COLO668 (cell line): ENCODE measurements around the gene SULT4A1.

ENCODE experiments used
- DNase-seq: peaks from one replicate; lab custom pipeline; 2025; ENCODE audit not compliant: unreplicated experiment; lab: John Stamatoyannopoulos, UW

Gene SULT4A1

DNA sequence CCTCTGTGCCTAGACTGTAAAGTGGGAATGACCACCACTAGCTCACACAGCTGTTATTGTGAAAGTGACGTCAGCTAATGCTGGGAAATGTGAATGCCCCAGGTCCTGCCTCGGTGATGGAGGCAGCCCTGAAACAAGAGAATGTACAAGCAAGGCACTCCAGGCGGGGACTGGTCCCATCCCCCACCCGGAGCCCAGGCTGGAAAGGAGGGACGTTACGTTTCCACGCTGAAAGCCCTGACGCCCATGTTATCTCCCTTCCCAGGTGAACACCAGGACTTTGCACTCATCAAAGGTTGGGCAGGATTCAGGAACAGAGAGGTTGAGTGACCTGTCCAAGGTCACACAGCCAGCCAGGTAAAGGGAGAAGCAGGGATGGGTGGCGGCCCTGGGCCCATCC lies 784 bp downstream of the SULT4A1 start:
- DNase-seq, result peak; percentile 86

DNA sequence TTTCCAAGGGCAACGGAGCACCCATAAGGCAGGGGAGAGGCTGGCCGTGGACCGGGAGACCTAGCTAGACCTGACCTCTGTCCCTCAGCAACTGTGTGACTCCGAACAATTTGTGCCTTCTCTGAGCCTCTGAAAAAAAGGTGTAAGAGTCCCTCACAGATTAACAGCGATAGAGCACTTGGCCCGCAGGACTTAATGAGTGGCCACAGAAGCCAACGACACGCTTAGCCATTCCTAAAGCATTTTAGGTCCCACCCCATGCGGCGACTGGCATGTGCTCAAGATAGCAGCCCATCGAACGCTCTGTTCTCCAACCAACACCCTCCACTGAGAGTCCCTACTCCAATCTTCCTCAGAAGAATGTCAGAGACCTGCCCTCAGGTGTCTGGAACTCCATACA lies 1.5 kb downstream of the SULT4A1 start:
- peak; percentile 28 for DNase-seq

DNA sequence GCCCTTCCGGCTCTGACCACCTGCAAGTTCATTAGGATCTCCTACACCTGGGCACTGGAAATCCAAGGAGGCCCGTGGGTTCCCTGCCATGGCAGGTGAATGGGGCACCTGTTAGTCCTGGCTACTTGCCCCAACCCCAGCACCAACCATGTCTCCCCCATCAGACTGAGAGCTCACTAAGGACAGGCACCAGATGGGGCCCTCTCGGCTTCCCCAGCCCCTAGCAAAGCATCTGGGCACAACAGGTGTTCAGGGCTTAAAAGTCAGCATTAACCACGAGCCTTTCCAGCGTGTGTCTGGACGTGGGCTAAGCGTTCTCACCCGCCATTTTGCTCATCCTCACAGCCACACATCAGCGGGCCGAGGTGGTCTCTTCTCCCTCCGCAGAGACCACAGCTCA lies 2.2 kb downstream of the SULT4A1 start:
- DNase-seq, result peak; percentile 27

DNA sequence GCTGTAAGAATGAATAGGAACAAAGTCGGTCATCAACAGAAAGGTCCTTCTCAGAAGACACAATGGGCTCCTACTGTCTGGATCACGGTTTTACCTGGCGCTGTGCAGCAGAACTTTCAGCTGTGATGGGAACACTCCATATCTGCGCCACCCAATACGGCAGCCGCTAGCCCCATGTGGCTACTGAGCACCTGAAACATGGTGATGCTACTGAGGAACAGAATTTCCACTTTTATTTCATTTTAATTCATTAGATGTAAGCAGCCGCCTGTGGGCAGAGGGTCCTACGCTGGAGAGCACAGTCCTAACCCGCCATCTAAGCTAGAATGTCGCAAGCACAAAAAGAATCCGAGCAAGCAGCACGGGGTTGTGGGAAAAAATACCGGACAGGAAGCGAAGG lies 2.7 kb downstream of the SULT4A1 start:
- no peak for DNase-seq

DNA sequence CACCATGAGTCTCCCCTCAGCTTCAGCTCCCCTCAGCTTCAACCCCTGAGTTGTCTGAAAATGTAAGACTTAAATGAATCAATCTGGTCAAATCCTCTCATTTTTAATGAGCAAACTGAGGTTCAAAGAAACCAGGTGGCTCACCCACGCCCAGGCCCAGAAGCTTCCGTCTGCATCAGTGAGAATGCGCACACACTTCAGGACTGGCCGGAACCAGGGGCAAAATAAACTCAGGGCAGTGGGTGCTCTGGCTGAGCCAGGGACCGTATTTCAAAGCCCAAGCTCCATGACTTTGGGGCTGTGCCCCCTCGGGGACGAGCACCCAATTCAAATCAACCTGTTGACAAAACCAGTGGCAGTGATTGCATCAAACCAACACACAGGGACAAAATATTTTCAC lies 3.1 kb downstream of the SULT4A1 start:
- DNase-seq, result no peak

DNA sequence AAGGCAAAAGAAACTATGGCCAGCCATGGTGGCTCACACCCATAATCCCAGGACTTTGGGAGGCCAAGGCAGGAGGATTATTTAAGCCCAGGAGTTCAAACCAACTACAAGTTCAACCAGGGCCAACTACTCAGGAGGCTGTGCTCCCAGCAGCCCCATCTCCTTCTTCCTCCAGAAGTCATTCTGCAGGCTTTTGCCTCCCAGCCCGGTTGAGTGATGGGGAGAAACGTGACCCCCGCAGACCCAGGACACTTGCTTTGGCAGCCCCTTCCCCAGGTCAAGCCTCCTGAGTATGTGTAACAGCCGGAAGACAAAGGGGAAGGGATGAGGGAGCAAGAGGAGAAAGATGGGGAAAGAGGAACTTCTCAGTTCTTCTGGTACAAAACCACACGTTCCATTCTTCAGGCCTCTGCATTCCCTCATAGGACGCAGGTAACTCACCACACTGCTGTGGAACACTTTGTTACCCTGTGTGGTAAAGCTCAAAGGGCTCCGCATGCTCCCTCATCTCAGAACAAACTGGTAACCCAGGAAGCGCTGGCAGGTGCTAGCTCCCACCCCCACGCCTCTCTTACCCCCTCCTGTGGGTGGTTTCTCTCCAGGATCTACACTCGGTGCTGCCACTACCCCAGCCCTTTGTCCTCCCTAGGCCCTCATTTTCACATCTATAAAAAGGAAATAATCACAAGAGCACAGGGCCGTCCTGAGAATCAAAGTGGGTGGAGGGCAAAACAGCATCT lies 4.0 kb downstream of the SULT4A1 start:
- DNase-seq, result peak; percentile 72

DNA sequence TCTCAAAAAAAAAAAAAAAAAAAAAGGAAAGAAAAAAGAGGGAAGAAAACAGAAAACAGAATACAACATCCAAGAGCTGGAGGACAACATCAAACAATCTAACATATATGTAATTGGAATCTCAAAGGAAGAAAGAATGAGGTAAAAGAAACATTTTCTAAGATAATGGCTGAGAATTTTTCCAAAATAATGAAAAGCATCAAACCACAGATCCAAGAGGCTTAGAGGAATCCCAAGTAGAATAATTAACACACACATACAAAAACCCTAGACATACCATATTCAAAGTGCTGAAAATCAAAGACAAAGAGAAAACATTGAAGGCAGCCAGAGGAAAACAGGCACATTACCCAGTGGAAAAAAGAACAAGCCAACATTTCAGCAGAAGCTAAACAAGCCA lies 4.9 kb downstream of the SULT4A1 start:
- DNase-seq, result no peak

DNA sequence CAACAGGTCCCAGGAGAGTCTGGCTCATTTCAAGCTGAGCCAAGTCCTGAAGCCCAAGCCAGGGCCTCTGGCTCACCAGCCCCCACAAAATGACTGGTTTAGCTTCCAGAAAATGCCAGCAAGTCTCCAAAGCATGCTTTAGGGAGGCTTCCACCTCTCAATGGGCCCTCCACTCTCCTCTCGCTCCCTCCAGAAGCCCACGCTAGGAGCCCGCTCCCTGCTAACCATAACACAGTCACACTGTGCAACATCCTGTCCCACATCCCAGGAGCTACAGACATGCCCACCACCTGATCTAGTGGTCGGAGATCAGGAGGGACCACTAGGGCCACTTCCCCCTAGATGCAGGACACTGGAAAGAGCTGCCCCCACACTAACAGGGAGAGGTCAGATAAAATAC lies 6.9 kb downstream of the SULT4A1 start:
- no peak for DNase-seq

DNA sequence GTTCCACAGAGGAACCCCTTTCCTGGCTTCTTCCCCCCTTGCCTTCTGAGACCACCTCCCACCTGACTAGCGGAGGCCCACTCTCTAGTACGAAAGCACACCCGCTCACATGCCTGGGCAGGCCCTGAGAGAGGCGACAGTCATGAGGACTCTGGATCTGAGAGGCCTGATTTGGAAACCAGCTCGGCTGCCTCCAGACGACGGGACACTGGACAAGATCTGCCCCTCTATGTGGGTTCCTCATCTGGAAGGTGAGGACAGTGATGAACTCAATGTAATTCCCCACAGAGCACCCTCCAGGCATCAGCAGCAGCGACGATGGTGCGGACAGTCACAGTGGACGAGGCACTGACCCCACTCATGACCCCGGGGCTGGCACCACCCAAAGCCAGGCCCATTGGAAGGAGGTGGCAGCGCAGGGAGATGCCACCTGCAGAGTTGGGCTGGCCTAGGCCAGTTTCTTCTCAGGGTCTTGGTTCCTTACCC lies 7.5 kb downstream of the SULT4A1 start:
- DNase-seq, result no peak

DNA sequence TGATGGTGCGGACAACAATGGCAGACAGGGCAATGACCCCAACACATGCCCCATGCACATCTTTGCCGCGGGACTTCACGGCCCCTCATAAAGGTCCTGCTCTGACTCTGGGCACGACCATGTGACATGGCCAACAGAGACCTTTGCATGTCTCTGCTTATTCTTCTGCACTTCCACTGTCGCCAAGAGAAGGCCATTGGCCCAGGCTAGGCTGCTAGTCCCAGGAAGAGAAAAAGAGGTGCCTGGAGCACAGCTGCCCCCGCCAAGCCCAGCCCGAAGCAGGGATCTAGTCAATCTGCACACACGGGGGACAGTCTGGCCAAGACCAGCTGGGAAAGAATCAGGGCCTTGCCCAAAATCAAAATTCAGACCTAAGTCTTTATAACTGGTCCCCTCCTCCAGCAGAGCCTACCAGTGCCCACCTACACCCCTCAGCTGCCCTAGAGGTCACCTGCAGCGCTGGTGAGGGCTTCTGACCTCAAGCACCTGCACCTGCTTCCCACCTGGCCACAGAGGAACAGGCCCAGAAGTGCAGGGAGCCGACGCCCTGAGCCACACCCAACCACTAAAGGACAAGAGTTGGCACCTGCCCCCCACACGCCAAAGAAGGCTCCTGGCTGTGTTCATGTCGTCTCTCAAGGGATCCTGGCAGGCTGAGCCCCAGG lies 8.1 kb downstream of the SULT4A1 start:
- peak; percentile 58 for DNase-seq

DNA sequence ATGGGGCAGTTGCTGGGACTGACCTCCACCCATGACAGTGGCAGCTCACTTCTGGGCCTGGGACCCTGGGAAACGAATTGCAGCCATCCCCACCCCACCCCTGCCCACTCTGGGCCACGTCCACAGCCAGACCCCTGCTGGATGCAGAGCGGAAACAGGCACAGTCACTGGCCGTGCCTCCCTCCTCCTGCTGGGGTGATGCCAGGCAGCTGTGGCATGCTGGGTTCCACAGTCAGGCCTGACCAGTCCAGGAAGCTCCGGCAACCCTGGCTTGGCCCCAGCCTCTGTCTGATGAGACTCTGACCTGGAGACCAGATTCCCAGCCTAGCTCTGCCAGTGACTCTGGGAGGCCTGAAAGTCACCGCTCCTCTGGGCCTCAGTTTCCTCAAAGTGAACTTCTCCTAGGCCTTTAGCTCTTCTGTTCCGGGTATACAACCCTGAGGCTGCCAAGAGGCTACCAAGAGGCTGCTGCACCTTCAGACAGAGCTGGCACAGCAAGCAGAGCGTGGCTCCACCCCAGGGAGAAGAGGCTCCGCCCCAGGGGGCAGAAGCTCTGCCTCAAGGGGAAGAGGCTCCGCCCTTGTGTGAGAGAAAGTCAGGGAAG lies 8.9 kb downstream of the SULT4A1 start:
- peak; percentile 38 for DNase-seq

DNA sequence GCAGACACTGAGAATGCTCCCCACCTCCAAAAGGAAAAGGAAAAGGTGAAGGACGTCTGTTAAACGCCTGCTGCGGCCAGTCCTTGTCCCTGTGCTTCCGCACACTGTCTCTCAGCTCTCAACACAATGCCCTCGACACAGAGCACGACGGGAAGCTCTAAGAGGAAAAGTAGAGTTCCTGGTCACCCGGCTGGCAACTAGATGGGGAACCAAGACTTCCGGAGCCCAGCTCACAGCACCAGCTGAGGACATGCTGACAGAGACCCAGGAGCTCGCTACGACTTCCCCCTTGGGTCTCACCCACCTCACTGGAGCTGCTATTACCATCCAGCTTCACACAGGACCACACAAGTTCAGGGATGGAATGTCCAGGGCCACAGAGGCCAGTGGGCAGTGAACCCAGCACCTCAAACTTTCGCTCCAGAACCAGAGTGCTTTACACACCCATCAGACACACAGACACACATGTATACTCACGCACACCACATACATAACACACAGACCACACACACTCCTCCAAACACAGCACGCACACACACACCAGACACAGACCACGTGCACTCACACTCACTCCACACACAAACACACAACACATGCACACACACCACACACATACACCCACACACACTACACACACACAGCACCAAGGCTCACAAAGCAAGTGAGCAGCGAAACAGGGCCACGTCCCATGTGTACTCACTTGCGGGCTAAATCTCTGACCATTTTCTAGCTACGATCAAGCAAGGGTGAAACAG lies 9.6 kb downstream of the SULT4A1 start:
- no peak for DNase-seq

DNA sequence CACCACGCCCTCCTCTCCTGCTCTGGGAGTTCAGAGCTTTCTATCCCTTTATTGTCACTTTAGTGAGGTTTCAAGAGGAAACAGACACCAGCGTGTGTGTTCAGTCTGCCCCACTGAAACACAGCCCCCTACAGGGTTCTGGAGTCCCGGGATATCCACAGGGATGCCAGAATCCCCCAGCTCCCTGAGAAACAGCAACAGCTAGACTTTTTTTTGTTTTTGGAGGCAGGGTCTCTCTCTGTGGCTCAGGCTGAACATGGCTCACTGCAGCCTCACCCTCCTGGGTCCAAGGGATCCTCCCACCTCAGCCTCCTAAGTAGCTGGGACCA lies 10.4 kb downstream of the SULT4A1 start:
- no peak for DNase-seq

DNA sequence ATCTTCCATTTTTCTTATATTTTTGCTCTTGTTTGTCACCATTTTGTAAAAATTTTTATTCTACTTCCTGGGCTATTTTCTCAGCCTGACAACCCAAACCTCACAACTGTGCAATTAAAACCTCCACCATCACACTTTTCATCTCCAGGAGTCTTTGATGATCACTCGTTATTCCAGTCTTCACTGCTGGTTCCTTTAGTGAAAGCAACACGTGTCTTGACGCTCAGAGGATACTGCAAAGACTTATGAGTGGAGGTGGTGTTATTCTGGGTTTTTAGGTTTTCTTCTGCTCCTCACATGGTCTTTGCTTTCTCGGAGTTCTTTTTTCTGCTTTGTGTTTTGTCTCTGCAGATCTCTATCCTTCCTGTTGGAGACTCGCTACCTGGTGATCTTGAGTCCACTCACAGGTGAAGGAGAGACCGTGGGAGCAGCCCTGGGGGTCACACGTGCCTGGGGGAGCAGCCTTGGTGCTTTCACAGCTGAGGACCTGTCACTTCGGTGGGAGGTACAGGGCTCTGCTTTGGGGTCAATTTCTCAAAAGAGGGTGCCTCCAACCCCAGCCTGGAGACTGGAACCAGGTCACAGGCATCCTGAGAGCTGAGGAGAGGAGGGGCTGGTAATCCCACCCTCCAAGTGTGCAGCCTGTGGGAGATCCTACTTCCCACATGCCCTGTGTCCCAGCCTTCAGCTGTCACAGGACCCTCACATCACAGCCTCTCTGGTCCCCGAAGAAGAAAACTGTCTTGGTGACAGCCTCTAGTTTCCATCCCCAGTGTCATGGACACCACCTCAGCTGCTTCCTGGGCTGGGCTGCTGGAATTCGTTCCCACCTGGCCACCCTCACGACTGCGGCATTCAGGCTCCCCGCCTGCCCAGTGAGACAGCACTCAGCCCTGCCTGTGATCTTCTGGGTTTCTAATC lies 11.0 kb downstream of the SULT4A1 start:
- peak; percentile 31 for DNase-seq

DNA sequence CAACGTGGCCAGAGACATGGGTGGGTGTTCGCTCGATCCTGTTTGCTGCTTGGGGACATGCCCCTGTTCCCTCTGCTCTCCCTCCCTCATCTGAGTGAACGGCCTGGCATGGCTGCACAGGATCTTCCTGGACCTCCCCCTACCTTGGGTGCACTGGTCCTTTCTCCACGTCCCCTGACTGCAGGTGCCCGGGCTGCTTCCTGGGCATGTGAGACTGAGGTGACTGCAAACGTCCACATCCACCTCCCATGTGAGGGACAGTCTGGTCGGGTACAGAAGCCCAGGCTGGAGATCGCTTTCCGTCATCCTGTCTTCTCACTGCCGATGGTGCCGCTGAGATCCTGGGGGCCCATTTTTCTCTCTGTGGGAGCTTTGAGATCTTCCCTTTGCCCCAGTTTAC lies 11.8 kb downstream of the SULT4A1 start:
- peak; percentile 14 for DNase-seq

DNA sequence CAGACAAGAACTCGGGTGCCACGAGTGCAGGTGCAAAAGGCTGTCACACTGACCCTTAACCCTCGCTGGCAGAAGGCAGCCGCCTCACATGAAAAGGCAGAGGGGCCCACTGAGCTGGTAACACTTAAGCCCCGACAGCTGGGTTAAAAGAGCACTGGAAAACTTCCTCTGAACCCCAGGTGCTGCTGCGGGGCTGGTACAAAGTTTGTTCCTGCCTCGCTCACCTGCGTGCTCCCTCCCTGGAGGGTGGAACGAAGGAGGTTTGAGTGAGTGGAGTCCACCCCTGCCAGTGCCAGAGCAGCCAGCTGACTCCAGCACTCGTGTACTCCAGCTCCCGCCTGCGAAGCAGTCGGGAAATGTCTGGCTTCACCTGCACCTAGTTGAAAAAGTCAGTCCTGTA lies 12.6 kb downstream of the SULT4A1 start:
- peak; percentile 66 for DNase-seq

DNA sequence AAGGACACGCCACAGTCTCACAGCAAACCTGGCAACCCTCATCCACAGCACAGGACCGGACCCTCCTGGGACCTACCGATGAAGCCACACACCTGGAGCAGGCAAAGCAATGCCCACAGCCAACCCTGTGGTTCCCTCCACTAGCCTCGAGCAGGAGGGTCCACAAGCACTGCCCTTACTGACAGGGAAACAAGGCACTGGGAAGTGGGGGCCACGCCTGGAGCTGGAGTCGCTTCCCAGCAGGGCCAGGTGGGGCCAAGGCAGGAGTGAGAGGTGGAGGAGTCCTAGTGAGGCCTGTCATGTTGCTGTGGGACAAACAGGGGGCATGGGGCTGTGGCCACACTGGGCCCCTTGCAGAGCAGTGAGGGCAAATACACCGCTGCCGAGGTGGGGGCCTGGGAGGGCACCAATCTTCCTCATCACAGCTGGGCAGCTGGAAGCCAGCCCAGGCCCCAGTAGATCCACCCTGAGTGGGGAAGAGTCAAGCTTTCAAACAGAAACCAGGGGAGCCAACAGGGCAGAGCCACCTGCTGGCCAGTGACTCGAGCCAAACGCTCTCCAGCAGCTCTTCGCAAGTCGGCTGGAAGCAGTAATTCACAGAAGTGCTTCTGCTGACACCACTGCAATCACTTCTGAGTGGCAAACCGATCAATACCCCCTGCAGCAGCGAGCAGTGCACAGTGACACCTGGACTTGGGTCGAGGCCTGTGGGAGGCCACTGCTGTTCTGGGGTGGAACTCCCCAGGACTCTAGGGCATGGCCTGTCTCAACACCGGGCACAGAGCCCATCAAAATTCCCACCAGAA lies 13.7 kb downstream of the SULT4A1 start:
- DNase-seq, result peak; percentile 85

DNA sequence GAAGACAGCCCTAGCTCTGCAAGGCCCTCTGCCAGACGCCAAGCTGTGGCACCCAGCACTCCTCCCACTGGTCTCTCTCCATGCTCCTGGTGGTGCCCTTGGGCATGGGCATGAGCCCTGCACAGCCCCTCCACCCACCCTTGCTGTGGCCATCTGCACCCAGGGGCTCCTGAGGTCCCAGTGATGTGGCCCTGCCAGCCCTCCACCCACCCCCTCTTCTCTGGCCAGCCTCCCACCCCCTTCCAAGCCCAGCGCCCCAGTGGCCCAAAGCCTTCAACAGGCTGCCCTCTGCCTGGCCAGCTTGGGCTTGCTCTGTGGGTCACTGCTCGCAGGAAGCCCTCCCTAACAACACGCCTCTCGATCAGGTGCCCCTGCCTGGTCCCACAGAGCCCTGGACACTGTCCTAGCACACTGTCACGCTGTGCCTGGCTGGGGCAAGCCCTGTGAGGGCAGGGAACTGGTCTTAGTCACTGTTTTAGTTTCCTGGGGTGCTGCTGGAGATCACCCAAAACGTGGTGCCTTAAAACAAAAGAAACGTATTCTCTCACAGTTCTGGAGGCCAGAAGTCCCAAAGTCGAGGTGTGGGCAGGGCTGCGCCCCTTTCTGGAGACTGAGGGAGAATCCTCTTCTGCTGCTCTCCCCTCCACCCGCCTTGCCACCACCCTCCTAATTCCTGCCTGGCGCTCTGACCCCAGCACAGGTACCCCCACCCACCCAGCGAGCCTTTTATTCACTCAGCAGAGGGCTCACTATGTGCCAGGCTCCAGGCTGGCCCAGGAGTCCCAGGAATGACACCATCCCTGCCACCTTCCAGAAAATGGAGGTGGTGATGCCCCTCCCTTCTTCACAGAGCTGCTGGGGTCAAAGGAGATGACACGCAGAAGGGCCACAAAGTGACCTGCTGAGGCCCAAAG lies 14.7 kb downstream of the SULT4A1 start:
- no peak for DNase-seq

DNA sequence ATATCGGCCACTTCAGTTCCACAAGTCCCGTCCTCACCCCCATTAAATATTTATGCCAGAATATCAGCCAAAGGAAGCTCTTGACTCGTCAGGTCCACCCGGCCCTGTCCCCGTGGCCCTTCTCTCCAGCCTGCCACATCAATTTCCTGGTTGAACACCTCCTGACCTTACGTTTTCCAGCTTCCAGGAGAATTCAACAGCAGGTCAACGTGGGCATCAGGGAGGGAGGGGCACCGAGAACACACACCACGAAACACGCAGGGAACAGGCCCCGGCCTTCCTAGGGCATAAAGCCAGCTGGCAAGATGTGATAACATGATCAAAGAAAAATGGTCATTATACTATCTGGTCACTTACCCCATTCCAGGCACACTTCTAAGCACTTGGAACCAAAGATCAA lies 15.3 kb downstream of the SULT4A1 start:
- DNase-seq, result no peak
